NCI-H2227 treated with DMSO at 0.1 percent for 48 hours (cell line): ENCODE results near the gene INTS3.
"Not testable (repeated sequence)": the region's sequence is repeated elsewhere in the genome, so short reads cannot be mapped to it uniquely, and the experiment has no call there.

Experiments
- DNase-seq: peaks from one replicate; lab custom pipeline; 2025; lab: John Stamatoyannopoulos, UW

INTS3 gene

DNA sequence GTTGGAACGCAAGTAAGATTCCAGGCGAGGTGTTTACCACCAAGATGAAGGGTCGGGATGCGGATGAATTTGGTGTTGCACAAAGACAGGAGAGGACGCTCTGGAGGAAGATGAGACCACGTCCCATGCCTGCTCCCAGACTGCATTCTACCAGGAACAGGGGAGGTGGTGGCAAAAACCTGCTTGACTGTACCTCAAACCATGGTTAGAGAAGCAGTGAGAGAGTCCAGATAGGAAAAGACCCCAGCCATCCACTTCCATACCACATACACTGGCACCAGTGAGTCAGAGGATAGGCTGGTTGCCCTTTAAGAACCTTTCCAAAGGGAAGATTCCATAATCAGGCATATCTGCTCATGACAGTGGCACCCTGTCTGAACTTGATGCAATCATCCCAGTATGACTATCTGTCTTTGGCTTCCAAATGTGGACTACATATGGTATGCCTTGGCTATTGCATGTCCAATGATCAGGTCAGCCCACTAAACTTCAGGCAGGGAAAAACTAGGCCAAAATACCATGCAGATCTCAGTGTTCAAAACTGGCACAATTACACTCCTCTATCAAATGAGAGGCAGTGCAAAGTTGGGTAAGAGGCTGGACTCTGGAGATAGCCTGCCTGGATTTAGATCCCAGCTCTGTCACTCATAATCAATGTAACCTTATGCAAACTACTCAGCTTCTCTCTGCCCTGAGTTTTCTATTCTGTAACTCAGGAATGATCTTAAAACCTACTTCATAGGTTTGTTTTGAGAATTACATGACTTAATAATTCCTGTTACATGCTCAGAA, 28.7 kb upstream of the INTS3 start:
- no peak for DNase-seq

GRCh38 chr1:153699768-153700167, 28.1 kb upstream of the INTS3 start:
- DNase-seq: no peak

- DNase-seq: no peak
Observed at GRCh38 chr1:153705484-153705883, 22.4 kb upstream of the INTS3 start.

DNA sequence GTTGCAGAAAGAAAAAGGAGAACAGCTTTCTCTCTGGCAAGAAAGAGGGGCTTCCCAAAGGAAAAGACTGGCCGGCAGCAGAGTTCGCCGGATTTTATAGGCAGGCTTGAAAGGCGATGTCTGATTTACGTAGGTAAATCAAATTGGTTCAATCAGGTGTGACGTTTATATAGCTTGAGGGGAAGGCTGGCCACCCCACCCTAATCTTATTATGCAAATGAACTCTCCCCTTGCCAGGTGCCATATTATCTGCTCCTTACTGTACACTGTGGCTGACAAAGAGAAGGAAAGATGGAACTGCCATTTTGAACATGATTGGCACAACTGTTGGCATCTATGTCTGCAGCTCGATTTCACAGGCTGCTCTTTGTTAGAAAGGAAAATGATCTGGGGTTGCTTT, 16.8 kb upstream of the INTS3 start:
- DNase-seq: no peak

GRCh38 chr1:153716211-153716610, 11.6 kb upstream of the INTS3 start:
- DNase-seq: not testable (repeated sequence)

- DNase-seq: no peak
Observed at GRCh38 chr1:153717330-153717729, 10.5 kb upstream of the INTS3 start.

- no peak for DNase-seq
Observed at GRCh38 chr1:153723687-153724086, 4.2 kb upstream of the INTS3 start.

GRCh38 chr1:153724634-153725033, 3.2 kb upstream of the INTS3 start:
- not testable (repeated sequence) for DNase-seq

GRCh38 chr1:153728305-153729066, 636 bp downstream of the INTS3 start:
- peak; percentile 63 for DNase-seq

GRCh38 chr1:153730468-153730988, 2.7 kb downstream of the INTS3 start:
- no peak for DNase-seq

DNA sequence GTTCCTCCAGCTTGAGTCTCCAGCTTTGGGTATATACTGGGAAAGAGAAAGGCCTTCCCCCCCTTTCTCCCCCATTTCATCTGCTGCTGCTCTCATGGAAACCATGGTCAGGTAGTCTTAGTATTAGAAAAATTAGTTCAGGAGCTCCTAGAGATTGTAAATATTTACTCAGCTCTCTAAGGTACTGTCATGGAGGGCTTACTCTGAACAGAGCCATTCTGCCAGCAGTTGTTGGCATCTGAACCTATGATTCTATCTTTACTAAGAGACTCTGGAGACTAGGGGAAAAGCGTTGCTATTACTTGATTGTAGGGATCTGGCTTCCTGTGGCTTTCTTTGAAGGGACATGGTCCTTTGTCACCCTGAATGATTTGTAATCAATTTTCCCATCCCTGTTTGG, 6.1 kb downstream of the INTS3 start:
- DNase-seq: no peak

GRCh38 chr1:153734396-153735089, 6.7 kb downstream of the INTS3 start:
- DNase-seq: no peak

DNA sequence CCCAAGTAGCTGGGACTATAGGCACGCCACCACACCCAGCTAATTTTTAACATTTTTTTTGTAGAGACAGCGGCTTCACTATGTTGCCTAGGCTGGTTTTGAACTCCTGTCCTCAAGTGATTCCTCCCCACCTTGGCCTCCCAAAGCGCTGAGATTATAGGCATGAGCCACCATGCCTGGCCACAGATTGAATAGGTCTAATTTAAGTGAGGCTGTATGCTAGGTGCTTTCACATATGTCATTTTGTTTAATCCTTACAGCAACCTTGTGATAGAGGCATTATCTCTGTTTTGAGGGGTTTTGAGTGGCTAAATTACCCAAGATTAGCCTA, 7.2 kb downstream of the INTS3 start:
- no peak for DNase-seq

DNA sequence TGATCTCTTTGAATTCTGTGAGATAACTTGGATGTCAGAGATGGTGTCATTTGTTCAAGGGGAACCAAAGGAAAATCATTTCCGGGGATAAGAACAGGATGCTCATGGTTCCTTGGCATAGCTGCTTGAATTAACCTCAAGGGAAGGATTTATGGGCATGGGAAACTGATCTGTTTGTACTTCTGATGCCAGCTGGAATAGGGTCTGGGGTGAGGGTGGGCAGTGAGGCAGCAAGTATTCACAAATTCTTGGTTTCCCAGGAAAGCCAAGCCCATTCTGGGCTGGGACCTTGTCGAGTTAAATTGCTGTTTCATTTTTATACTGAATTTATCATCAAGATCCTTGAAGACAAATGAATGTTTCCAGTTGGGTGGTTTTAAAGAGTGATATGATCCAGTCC, 14.1 kb downstream of the INTS3 start:
- DNase-seq: no peak

DNA sequence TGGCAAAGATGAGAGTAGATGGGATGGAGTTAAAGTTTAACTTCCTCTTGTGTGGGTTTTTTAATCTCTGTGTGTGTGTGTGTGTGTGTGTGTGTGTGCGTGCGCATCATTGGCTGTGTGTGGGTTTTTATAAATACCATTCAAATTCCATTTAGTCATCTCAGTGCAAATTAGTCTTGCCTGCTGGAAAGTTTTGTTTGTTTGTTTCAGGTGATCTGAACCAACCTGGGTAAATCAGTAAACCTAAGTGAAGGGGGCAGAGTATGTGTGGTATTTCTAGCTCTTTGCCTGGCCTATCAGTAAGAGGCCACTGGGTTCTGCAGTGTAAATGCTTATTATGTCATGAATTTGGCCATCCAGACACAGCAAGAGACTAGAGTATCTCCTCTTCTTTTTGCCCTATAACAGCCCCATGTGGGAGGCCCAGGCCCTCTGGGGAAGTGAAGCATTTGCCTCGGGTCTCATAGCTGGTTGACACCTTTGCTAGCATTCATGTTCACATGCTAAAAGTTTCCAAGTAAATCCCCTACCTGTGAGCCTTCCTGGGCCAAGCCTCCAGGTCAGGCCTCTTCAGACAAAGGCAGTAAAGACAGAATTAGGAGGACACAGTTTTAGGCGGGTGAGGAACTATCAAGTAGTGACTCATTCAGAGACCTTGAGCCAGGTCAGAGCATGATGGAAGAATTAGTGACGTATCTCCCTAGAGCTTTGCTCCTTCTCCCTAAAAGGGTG, 14.7 kb downstream of the INTS3 start:
- DNase-seq: no peak

DNA sequence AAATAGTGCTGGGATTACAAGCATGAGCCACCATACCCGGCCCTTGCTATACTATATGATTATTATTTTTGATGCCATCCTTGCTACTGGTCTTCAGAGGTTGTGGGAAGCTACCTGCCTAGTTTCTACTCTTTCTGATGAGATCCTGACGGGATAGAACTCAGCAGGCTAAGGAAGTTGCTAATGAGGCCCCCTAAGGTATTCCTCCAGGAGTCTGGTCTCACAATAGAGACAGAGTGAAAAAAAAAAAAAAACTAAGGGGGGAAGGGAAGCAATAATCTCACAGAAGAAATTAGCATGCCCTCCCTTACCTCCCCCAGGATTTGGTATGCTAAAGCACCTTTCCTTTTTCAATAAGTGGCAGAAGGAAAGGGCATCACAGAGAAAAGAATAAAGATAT, 17.6 kb downstream of the INTS3 start:
- no peak for DNase-seq

DNA sequence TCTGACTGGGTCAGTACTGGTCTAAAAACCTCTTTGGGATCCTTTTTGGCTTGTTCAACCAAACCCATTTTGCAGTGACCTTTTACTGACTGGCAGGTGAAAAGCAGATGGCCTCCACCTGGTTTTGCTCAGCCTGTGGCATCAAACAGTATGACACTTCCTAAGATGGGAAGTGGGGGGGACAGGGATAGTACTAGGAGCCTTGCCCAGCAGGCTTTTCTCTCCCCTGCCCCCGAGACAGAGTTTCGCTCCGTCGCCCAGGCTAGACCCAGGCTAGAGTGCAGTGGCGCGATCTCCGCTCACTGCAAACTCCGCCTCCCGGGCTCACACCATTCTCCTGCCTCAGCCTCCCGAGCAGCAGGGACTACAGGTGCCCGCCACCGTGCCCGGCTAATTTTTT, 18.3 kb downstream of the INTS3 start:
- no peak for DNase-seq

- no peak for DNase-seq
Observed at GRCh38 chr1:153748903-153749302, 21.1 kb downstream of the INTS3 start.

DNA sequence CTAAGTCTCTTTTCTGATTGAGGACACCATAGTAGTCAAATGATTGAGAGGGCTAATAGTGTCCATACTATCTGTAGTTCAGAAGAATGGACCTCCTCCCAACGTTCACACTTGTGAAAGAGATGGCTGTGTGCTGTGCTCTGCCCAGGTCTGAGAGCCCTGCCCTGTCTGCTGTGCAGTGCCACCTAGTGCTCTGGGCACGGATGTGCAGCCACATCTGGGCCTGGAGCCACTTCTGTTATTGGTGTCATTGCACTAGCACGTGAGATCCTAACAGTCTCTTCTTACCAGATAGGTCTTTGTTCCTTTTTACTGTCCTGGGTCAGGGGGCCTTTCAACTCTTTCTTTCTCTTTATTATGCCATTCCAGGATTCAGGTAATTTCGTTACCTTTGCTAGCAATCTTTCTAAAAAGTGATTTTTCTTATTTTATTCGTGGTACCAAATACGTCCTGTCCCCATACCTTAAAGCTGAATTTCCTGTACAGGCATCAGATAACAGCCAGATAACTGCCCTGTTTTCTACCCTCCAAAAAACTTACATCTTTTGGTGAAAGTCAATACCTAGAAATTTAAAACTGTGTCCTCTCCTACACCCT, 21.7 kb downstream of the INTS3 start:
- DNase-seq: peak; percentile 74

DNA sequence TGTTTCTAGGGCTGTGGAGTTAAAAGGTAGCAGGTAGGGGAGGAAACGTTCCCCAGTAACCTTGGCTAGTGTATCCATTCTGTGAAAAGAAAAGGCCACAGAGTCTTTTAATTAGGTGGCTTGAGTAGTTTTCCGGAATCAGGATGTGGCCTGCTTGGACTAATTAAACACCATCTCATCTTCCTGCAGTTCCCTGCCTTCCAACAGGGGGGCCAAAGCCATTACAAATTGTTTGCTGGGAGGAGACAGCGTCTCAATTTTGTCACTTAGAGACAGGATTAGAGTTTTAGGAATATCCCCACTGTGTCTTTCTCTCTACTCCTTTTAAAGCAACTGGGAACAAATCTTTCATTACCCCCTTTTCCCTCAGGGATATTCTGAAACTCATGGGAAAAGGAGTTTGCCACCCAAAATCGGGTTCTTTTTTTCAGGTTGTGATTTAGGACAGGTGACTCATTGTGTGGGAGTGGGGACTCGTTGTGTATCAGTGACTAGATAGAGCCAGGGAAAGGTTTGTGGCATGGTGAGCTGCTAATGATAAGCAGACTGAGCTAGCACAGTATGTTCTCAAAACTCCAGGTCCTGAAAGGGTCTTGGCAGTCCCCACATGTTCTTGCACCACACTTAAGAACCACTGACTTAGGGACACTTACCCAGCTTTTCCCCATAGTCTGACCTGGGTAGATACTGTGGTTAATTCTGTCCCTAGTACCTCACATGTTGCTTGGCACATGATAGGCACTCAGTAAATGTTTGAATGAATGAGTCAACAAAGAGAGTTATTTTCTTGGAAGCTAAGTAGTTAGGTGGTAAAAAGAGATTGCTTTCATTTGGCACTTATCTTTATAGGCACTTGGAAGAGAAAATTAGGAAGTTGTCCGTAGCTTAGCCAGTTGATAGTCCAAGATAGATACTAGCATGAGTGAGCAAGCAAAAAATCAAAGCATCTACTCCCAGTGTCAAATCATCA, 22.5 kb downstream of the INTS3 start:
- DNase-seq: no peak
